GM21381 (cell line): ENCODE results near the gene TRNAU1AP.
"Not testable (repeated sequence)": the region's sequence is repeated elsewhere in the genome, so short reads cannot be mapped to it uniquely, and the experiment has no call there.

Source experiments
- ATAC-seq: cut with Tn5 transposase; IDR thresholded peaks from one replicate; pipeline ENCODE4 v1.9.1; 2021; ENCODE audit warnings: mild to moderate bottlenecking, moderate library complexity; ENCODE audit not compliant: unreplicated experiment

TRNAU1AP gene

DNA sequence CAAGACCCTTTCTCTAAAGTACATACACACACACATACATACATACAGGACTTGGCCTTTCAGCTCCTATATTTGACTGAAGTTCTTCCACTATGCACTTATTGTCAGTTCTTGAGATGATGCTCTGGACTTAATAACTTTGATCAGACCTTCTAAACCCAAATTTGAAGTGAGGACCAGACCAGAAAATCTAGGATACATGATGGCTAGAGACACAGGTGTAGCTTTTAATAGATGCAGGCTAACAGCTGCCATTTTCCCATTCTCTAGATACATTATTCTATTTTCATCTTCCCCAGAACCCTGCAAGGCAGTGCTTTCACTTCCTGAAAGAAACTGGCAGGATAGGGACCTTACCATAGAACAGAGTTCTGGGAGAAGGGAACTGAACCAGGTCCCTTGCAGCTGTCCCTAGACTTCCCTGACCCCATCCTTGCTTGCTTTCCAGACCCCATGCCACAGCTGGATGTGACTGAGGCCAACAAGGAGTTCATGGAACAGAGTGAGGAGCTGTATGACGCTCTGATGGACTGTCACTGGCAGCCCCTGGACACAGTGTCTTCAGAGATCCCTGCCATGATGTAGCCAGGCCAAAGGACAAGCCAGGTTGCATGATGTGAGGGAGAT, 24.3 kb downstream of the TRNAU1AP start:
- ATAC-seq: no peak

DNA sequence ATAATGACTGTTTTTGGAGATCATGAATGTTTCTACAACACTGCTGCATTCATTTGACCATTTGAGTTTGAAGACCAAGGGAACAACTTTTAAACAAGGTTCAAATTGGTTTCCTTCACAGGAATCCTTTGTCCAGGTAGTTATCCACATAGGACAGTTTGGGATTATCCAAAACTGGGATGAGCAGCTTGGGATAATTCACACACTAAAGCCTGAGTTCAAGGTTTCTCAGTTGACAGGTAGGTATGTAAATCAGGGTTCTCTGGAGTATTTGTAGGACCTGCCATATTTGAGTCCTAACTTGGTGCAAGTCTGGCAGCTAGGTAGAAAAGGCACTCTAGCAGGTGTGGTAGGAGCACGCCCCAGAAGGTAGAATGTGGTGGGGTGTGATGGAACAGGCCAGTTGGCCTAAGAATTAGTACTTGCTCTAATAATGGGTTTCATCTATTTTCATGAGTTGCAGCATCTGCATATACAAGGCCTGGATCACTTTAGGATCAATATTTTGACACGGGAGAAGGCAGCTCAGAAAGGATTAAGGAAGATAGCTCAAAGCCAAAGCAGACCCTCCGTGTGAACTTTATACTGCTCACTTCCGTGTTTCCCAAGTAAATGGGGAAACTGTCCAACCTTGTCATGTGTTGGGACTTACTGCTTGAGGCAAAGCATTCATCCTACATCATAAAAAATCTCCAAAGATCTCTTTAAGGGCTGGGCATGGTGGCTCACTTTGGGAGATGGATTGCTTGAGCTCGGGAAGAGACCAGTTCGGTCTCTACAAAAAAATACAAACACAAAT, 25.1 kb downstream of the TRNAU1AP start:
- ATAC-seq: no peak

DNA sequence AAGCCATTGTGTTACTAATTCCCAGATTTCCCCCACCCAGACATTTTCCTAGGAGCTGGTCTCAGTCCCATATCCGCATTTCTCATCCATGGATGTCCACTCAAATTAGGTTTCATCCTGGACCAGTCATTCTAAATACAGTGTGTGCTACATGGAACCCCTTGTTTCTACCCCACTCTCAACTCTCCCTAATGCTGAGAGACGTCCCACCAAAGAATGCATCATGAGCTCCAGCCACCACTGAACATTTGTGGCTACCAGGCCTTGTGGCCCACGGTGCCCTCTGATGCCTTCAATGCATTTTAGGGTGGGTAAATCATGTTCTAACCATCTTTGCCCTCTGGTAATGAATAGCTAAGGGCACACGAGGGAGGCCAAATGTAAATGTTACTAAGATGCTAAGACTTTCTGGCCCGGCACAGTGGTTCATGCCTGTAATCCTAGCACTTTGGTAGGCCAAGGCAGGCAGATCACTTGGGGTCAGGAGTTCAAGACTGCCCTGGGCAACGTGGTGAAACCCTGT, 25.9 kb downstream of the TRNAU1AP start:
- no peak for ATAC-seq

DNA sequence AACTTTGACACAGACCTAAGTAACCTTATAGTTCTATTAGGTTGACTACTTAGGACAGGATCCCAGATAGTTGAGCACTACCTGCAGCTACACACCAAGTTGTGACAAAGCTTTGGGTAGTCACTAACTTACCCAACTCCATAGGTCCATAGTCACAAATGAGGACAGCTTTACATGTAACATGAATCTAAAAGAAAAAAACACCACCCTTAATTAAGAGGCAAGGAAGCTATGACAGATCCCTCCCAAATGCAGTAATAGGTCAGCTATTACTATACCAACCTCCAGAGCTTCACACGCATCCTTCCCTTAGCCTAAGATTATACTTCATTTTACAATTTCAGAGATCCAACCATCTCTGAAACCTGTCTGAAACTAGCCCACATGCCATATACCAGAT, 26.5 kb downstream of the TRNAU1AP start:
- ATAC-seq: no peak

DNA sequence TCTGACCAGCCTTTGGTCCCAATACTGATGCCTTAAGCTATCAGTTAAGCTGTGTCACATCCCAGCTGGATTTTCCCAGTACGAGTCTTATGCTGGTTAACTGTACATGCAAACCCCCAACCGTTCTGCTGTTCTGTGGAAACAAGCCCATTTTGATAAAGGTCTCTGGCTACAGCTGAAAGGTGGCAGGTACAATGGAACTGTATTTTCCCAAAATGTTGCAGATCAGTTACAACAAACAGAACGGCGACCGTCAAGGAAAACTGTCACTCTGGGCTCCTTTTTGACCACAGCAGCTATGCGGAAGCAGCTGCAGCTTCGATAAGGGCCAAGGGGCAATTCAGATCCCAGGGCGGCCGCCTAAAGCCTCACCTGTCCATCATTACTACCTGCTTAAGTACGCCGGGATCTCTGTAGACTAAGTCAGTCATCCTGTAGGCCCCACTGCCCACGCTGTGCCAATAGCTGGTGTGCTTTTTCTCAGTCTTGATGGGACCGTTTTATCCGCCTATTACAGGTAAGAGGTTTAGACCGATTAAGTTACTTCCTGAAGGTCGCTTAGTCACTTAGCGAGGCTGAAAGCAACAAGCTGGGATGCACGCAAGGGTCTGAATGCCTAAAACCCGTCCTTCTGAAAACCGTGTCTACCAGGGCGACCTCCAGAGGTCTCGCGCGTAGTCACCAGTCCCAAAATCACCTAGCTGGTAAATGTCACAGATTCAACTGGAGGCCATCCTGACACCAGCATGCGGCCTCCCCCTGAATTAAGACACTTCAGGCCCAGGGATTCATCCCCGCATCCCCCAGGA, 28.0 kb downstream of the TRNAU1AP start:
- peak; percentile 23 for ATAC-seq

DNA sequence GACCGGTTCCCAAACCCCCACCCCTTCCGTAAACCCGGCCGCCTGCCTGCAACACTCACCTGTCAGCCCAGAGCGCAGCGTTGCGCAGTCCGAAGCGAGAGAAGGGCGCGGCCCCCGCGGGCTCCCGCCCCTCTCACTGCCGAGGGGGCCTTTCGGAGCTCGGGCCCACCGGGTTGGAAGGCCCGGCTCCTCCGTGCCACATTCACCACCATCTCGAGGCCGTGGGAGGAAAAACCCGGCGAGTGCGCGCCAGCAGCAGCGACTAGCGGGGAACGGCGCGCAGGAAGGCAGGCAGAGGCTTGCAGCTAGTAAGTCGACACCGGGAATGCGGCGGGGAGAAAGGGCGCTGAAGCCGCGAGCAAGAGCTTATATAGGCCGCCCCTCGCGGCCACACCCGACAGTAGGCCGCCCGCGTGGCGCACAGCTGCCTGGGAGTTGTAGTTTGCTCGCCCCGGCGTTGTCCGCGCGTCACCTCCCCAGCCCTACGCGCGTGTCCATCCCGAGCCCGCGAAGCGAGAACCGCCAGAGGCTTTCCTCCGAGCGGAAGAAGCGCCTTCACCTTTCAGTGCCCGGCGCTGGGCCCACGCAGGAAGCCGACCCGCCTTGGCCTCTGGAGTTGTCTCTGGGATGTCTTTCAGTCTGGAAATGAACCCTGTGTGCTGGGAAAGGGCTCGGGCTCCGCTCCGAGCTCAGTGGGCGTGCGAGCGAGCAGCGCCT, 28.8 kb downstream of the TRNAU1AP start:
- peak; percentile 86 for ATAC-seq

DNA sequence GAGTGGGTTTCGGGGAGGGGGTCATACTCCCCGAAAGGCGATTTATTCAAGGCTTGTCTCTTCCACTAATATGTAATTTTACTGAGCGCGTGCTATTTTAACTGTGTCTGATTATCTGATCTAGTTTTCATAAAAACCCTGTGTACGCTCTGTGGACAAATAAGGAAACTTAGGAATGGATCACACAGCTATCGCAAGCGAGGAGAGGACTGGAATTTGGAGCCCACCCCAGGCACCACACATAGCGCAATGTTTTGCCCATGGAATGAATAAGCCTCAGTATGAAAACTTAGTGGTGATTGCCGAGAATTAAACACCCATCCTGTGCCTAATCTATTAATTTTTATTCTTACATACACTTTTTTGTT, 29.3 kb downstream of the TRNAU1AP start:
- peak; percentile 3 for ATAC-seq

DNA sequence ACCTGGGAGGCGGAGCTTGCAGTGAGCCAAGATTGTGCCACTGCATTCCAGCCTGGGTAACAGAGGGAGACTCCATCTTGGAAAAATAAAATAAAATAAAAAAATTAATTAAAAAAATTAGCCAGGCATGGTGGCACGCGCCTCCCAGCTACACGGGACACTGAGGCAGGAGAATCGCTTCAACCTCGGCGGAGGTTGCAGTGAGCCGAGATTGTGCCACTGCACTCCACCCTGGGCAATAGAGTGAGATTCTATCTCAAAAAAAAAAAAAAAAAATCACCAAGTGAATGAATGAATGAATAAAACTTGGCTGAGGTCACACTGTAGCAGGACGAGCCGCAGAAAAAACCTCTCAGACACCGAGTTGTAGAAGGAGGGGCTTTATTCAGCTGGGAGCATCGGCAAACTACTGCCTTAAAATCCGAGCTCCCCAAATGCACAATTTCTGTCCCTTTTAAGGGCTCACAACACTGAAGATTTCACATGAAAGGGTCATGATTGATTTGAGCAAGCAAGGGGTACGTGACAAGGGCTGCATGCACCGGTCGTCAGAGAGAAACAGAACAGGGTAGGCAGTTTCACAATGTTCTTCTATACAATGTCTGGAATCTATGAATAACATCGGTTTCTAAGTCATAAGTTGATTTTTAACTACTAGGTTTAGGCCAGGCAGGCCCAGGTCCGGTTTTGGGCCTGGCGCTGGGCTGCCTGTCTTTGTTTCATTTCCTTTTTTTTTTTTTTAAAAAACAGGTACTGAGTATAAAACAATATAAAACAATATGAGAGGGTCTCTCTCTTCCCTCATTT, 33.9 kb downstream of the TRNAU1AP start:
- ATAC-seq: not testable (repeated sequence)

DNA sequence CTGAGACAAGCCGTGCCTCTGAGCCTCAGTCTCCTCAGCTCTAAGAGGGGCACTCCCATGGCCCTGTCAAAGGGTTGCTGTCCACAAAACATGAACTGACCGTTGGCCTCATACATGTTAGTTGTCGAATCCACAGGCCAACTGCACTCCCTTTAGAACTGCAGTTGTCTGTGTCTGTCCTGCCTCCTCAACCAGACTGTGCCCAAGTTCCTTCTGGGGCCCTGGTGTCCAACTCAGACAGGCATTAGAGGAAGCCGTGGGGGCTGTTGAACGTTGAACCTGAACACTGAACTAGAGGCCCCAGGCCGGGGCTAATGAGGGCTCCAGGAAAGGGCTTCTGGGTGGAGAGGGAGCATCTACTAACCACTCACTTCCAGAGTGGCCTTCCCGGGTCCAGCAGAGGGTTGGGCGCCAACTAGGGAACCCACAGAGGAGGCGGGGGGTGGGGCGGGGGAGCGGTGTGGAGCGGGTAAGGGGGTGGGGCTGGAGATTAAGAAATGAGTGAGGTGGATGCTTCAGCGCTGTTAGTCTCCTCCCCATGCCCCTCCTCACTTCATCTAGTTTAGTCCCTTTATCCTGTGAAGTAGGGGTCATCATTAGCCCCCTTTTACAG, 38.9 kb downstream of the TRNAU1AP start, which contains the start of gene RAB42:
Gene RAB42, plus strand, starts transcription at position 558 of the 613 bp plus-strand sequence. CDS start 247 bp downstream, outside the sequence.
- ATAC-seq: no peak

DNA sequence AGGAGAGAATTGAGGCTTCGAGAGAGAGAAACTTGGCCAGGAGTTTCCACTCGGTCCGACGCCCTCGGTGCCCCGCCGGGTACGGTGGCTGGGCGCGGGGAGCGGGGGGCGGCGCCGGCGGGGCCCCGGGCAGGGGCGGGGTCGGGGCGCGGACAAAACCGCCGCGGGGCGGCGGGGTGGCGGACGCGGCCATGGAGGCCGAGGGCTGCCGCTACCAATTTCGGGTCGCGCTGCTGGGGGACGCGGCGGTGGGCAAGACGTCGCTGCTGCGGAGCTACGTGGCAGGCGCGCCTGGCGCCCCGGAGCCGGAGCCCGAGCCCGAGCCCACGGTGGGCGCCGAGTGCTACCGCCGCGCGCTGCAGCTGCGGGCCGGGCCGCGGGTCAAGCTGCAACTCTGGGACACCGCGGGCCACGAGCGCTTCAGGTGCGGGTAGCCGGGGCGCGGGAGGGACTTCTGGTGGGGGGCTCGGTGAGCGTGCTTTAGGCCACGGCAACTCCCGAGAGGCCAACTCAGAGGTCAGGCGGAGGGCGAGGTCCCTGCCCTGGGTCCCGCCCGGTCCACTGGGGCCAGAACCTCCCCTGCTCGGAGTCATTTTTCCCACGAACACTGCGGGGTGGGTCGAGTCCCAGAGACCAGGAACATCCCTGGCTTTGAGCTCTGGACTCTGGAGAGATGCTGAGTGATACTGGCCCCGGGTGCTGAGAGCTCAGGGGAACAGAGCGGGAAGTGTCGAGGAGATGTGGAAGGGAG, 39.6 kb downstream of the TRNAU1AP start:
- no peak for ATAC-seq

DNA sequence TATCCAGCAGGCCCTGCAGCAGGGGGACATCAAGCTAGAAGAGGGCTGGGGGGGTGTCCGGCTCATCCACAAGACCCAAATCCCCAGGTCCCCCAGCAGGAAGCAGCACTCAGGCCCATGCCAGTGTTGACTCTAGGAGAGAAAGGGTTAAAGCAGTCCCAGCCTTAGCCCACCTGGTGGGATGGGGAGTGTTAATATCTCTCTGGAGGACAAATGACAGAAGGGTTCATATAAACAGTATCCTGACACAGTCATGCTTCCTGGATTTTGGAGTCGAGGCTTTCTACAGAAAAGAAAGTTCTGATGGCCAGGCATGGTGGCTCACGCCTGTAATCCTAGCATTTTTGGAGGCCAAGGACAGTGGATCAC, 41.1 kb downstream of the TRNAU1AP start:
- ATAC-seq: not testable (repeated sequence)

DNA sequence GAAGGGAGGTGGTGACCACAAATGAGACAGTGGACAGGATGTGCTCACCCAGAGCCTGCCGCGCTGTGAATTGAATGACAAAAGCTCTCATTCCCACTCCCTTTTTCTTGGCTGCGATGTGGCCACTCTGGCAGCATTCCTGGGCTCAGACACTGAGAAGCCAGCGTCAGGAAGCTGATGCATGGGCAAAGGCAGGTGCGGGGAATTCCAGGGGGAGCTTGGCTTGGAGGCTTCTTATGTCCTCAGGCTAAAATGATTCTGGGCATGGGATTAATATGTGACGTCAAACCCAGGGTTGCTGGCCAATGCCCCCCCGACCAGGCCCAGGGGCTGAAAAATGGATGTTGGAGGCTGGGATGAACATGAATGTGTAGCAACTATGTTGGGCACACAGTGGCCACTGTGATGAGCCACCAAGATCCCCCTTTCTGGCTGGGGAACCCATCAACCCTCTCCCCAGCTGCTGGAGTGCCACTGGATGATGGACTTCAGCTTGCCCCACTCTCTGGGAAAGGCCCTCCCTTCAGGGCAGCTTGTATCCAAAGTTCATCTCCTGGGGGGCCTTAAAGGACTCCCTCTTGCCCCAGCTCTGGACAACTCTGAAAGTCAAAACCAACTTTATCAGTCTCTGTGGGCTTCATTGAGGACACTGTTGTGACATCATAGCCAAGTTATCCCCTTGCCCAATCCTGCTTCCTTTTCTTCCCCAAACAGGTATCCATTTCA, 42.0 kb downstream of the TRNAU1AP start:
- ATAC-seq: not testable (repeated sequence)

DNA sequence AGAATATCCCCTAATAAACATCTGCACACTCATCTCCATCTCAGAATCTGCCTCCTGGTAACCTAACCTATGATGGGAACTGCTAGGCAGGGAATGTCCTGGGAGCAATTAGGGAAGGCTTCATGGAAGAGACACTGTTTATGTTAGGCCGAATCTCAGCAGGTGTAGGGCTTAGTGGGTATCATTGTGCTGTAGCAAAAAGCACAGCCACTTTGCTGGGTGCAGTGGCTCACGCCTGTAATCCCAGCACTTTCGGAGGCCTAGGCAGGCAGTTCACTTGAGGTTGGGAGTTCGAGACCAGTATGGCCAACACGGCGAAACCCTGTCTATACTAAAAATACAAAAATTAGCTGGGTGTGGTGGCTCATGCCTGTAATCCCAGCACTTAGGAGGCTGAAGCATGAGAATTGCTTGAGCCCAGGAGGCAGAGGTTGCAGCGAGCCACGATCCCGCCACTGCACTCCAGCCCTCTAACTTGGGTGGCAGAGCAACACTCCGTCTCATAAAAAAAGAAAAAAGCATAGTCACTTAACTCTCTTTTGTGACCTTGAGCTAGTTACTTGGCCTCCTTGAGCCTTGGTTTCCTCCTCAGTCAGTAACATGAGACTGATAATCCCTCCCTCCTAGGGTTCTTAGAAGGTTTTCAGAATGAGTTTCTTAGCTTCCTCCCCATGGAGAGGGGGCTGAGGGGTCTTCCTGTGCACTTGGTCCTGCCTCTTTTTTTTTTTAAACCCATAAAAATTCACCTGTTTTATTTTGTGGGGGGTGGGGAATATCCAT, 42.7 kb downstream of the TRNAU1AP start:
- no peak for ATAC-seq

DNA sequence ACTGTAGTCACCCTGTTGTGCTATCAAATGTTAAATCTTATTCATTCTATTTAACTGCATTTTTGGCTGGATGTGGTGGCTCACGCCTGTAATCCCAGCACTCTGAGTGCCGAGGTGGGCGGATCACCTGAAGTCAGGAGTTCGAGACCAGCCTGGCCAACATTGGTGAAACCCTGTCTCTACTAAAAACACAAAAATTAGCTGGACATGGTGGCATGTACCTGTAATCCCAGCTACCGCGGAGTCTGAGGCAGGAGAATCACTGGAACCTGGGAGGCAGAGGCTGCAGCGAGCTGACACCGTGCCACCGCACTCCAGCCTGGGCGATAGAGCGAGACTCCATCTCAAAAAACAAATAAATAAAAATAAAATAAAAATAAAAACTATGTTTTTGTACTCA, 43.4 kb downstream of the TRNAU1AP start:
- not testable (repeated sequence) for ATAC-seq

DNA sequence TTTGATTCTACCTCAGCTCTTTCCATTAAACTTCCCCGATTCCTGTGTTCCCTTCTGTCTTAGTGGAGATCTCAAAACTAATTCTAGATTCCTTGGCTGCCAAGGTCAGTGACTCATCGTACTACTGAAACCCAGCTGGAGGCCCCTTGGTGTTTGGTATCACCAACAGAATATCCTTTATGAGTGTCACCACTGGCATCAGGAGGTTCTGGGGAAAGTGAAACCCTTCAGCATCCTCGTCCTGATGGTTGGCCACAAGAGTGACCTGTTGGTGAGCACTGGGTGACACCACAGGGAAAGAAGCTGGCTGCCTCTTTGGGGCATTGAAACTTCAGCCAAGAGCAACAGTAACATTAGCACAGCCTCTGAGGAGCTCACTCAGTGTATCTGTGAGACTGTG, 48.8 kb downstream of the TRNAU1AP start:
- ATAC-seq: no peak

DNA sequence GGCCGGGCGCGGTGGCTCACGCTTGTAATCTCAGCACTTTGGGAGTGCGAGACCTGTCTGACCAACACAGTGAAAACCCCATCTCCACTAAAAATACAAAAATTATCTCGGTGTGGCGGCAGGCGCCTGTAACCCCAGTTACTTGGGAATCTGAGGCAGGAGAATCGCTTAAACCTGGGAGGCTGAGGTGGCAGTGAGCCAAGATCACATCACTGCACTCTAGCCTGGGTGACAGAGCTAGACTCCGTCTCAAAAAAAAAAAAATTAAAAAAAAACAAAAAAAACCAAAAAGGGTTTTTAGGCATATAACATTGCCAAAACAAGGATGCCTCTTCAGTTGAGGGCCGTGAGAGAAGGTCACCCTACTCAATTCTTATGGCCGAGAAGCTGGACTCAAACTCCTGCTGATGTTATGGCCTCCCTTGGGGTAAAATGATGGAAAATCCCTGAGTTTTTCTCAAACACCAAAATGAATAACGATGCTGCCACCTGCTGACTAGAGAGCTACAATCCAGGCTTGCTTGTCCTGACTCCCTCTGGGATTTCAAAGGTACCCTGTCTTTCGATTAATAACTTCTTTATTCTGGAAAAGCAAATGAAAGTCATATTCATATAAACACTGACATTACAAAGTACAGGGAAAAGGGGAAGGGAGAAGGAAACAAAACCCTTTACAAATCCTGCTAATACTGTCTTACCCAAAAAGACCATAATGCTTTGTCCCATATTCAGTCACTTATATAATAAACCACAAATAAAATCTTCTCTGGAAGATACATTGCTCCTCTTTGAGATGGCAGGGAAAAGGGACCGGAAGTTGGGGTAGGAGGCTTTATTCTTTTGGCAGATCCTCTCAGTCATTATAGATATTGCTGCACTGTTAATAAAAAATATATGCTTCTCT, 49.9 kb downstream of the TRNAU1AP start:
- ATAC-seq: no peak
